H1 (cell line): ENCODE data around the gene SMIM1.

ENCODE experiments used
- BACH1 ChIP-seq: IDR thresholded peaks from 2 replicates; pipeline ENCODE4 v1.6.1; 2012; ENCODE audit warnings: low read length, improper control_type of control experiment
- CTCF ChIP-seq, 3 experiments: IDR thresholded peaks; 1 replicate in 2 of 3; 2 replicates in 1 of 3; pipeline versions ENCODE4 v1.5.1 to v1.6.1; 2011; ENCODE audit warnings: low read length in 3 of 3, mild to moderate bottlenecking in 3 of 3, inconsistent platforms in 2 of 3, low read depth in 1 of 3, moderate library complexity in 1 of 3; ENCODE audit not compliant: insufficient read depth in 1 of 3; ENCODE audit errors: control extremely low read depth in 1 of 3
- POLR2A ChIP-seq, 2 experiments: IDR thresholded peaks; 1 replicate in 1 of 2; 2 replicates in 1 of 2; pipeline ENCODE4 v1.6.1; 2011; ENCODE audit warnings: low read depth in 2 of 2, low read length in 2 of 2, mild to moderate bottlenecking in 2 of 2; ENCODE audit errors: control extremely low read depth in 1 of 2
- SP1 ChIP-seq: IDR thresholded peaks from 2 replicates; pipeline ENCODE4 v1.6.1; 2011; ENCODE audit warnings: low read depth, low read length
- SP2 ChIP-seq: IDR thresholded peaks from 2 replicates; pipeline ENCODE4 v1.6.1; 2012; ENCODE audit warnings: mild to moderate bottlenecking, low read length, inconsistent platforms
- YY1 ChIP-seq: IDR thresholded peaks from 2 replicates; pipeline ENCODE4 v1.6.1; 2011; ENCODE audit warnings: low read depth, mild to moderate bottlenecking, low read length
- TF ChIP-seq, protein P1 (sequence below): IDR thresholded peaks from 2 replicates; pipeline ENCODE4 v1.6.1; 2011; ENCODE audit warnings: low read length, improper control_type of control experiment

- no peak for TF ChIP-seq SP1
- no peak for TF ChIP-seq CTCF (IDR thresholded peaks at IDR 0.05; ENCODE audit: control extremely low read depth in 1 of 3, insufficient read depth in 1 of 3, low read depth in 1 of 3, low read length in 3 of 3)
- TF ChIP-seq YY1: no peak
- TF ChIP-seq, protein P1, sequence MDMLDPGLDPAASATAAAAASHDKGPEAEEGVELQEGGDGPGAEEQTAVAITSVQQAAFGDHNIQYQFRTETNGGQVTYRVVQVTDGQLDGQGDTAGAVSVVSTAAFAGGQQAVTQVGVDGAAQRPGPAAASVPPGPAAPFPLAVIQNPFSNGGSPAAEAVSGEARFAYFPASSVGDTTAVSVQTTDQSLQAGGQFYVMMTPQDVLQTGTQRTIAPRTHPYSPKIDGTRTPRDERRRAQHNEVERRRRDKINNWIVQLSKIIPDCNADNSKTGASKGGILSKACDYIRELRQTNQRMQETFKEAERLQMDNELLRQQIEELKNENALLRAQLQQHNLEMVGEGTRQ: no peak
- no peak for TF ChIP-seq BACH1
- TF ChIP-seq POLR2A (IDR thresholded peaks at IDR 0.05; ENCODE audit: control extremely low read depth in 1 of 2, low read depth in 2 of 2, low read length in 2 of 2): no peak
- TF ChIP-seq SP2: no peak
Observed at GRCh38 chr1:3730543-3731247, 41.9 kb upstream of the SMIM1 start.
